Adipocyte (in vitro differentiated cells): ENCODE data around the gene CSTPP1.
"Not testable (repeated sequence)": the region's sequence is repeated elsewhere in the genome, so short reads cannot be mapped to it uniquely, and the experiment has no call there.

Source experiments
- DNase-seq: peaks from one replicate; pipeline ENCODE4 v3.0.0-alpha.2; 2015; ENCODE audit warnings: low read depth
- H3K27me3 ChIP-seq: replicated peaks from 2 replicates; pipeline ENCODE4 v1.7.0; 2013; ENCODE audit warnings: mild to moderate bottlenecking, low read length, moderate library complexity; ENCODE audit not compliant: control insufficient read depth, insufficient read depth
- H3K36me3 ChIP-seq: 2 replicates; pipeline ENCODE4 v1.7.0; 2013; ENCODE audit warnings: low read length, mild to moderate bottlenecking, moderate library complexity; ENCODE audit not compliant: control insufficient read depth, insufficient read depth, severe bottlenecking
- H3K4me1 ChIP-seq: 2 replicates; pipeline ENCODE4 v1.7.0; 2013; ENCODE audit warnings: mild to moderate bottlenecking, low read length, moderate library complexity; ENCODE audit not compliant: control insufficient read depth, insufficient read depth
- H3K4me3 ChIP-seq: 2 replicates; pipeline ENCODE4 v1.7.0; 2013; ENCODE audit warnings: mild to moderate bottlenecking, low read length, moderate library complexity
- H3K9ac ChIP-seq: 2 replicates; pipeline ENCODE4 v1.7.0; 2013; ENCODE audit warnings: mild to moderate bottlenecking, low read length, moderate library complexity
- H3K9me3 ChIP-seq: 2 replicates; pipeline ENCODE4 v1.7.0; 2013; ENCODE audit warnings: mild to moderate bottlenecking, low read length, moderate library complexity; ENCODE audit not compliant: control insufficient read depth

The CSTPP1 gene

GRCh38 chr11:47080775-47081174, 144.2 kb downstream of the CSTPP1 start:
- not testable (repeated sequence) for H3K36me3 ChIP-seq, H3K27me3 ChIP-seq, H3K9me3 ChIP-seq, H3K9ac ChIP-seq, DNase-seq, H3K4me3 ChIP-seq
- peaks cover 20% of the 10 kb centered on the region for H3K4me1 ChIP-seq

- Histone ChIP-seq H3K4me1 (peaks cover 10% of the 10 kb centered on the region), H3K36me3 (no peaks in the 10 kb centered on the region), H3K27me3 (no peaks in the 10 kb centered on the region), H3K9me3 (no peaks in the 10 kb centered on the region), H3K4me3 (no peak overlapping the region), H3K9ac (no peak overlapping the region)
- DNase-seq: peak; percentile 42
These were observed 147.4 kb downstream of the CSTPP1 start for GRCh38 chr11:47083913-47084312.

GRCh38 chr11:47087801-47088200, 151.2 kb downstream of the CSTPP1 start:
- no peaks in the 10 kb centered on the region for H3K36me3 ChIP-seq
- H3K9ac ChIP-seq: no peak overlapping the region
- no peak overlapping the region for H3K4me3 ChIP-seq
- H3K9me3 ChIP-seq: no peaks in the 10 kb centered on the region
- no peak for DNase-seq
- H3K4me1 ChIP-seq: peaks cover 4% of the 10 kb centered on the region
- no peaks in the 10 kb centered on the region for H3K27me3 ChIP-seq

GRCh38 chr11:47093541-47093940, 157.0 kb downstream of the CSTPP1 start:
- H3K36me3 ChIP-seq: no peaks in the 10 kb centered on the region
- no peak for DNase-seq

GRCh38 chr11:47096871-47097270, 160.3 kb downstream of the CSTPP1 start:
- H3K4me3 ChIP-seq, H3K9ac ChIP-seq, DNase-seq, H3K27me3 ChIP-seq, H3K9me3 ChIP-seq, H3K36me3 ChIP-seq: not testable (repeated sequence)
- H3K4me1 ChIP-seq: peaks cover 28% of the 10 kb centered on the region

More at GRCh38 chr11:47093541-47093940, 157.0 kb downstream of the CSTPP1 start:
- Histone ChIP-seq H3K9ac (no peak overlapping the region), H3K9me3 (no peaks in the 10 kb centered on the region), H3K27me3 (no peaks in the 10 kb centered on the region), H3K4me1 (peaks cover 19% of the 10 kb centered on the region), H3K4me3 (no peak overlapping the region)

GRCh38 chr11:47098223-47098622, 161.7 kb downstream of the CSTPP1 start:
- H3K4me1 ChIP-seq: peaks cover 28% of the 10 kb centered on the region
- not testable (repeated sequence) for H3K4me3 ChIP-seq, H3K27me3 ChIP-seq, H3K36me3 ChIP-seq, H3K9ac ChIP-seq, DNase-seq, H3K9me3 ChIP-seq

- no peak overlapping the region for H3K4me3 ChIP-seq
- no peak overlapping the region for H3K9ac ChIP-seq
- no peaks in the 10 kb centered on the region for H3K27me3 ChIP-seq
- DNase-seq: peak; percentile 53
- no peaks in the 10 kb centered on the region for H3K36me3 ChIP-seq
- H3K4me1 ChIP-seq: peaks cover 38% of the 10 kb centered on the region
- no peaks in the 10 kb centered on the region for H3K9me3 ChIP-seq
These were observed 162.8 kb downstream of the CSTPP1 start for GRCh38 chr11:47099214-47099917.

GRCh38 chr11:47099918-47100315, 163.4 kb downstream of the CSTPP1 start:
- no peak for DNase-seq
- Histone ChIP-seq H3K4me3 (no peak overlapping the region), H3K27me3 (no peaks in the 10 kb centered on the region), H3K9ac (no peak overlapping the region), H3K9me3 (no peaks in the 10 kb centered on the region), H3K4me1 (peaks cover 41% of the 10 kb centered on the region), H3K36me3 (no peaks in the 10 kb centered on the region)

GRCh38 chr11:47101406-47101805, 164.8 kb downstream of the CSTPP1 start:
- H3K4me3 ChIP-seq: no peak overlapping the region
- no peak overlapping the region for H3K9ac ChIP-seq
- H3K36me3 ChIP-seq: no peaks in the 10 kb centered on the region
- no peaks in the 10 kb centered on the region for H3K27me3 ChIP-seq
- H3K4me1 ChIP-seq: peaks cover 28% of the 10 kb centered on the region
- DNase-seq: no peak
- no peaks in the 10 kb centered on the region for H3K9me3 ChIP-seq

GRCh38 chr11:47104261-47104950, 167.8 kb downstream of the CSTPP1 start:
- Histone ChIP-seq H3K9me3 (no peaks in the 10 kb centered on the region), H3K4me1 (peaks cover 27% of the 10 kb centered on the region), H3K4me3 (no peak overlapping the region), H3K9ac (no peak overlapping the region), H3K27me3 (no peaks in the 10 kb centered on the region), H3K36me3 (no peaks in the 10 kb centered on the region)
- DNase-seq: peak; percentile 63

GRCh38 chr11:47105541-47105940, 169.0 kb downstream of the CSTPP1 start:
- DNase-seq: no peak
- H3K9me3 ChIP-seq: no peaks in the 10 kb centered on the region
- no peaks in the 10 kb centered on the region for H3K36me3 ChIP-seq
- H3K4me3 ChIP-seq: no peak overlapping the region
- no peak overlapping the region for H3K9ac ChIP-seq
- H3K4me1 ChIP-seq: peaks cover 28% of the 10 kb centered on the region
- no peaks in the 10 kb centered on the region for H3K27me3 ChIP-seq
